HepG2 (cell line): ENCODE results near the gene TSPAN9. TPM values are rescaled to one million over a fixed set of nuclear protein-coding genes. Genes with fewer than 3 reads are reported as not detected.

Experiments used
- ATAC-seq: fragments of 200-7000 bp; cut with Tn5 transposase; 3 replicates; pipeline ENCODE4 v1.9.1; 2020; ENCODE audit warnings: mild to moderate bottlenecking, moderate library complexity
- BruUV-seq: library from RNA; stranded (reverse); fragments of 400-500 nt; replicated peaks from 2 replicates; lab custom pipeline; 2021; lab: Mats Ljungman, UMichigan
- CTCF ChIA-PET: fragments of 300-600 bp; formaldehyde crosslinking; extraction: SDS; loops from one replicate; lab custom pipeline; 2021; ENCODE audit warnings: low total read pairs, inconsistent platforms, low intra/inter-chr PET ratio; lab: Yijun Ruan, JAX
- POLR2A ChIA-PET: fragments of 350-600 bp; sonication (Branson Sonifier 250); formaldehyde crosslinking; loops from one replicate; lab custom pipeline; 2020; ENCODE audit warnings: antibody characterized with exemption, inconsistent platforms; lab: Yijun Ruan, JAX
- DNase-seq: peaks from one replicate; pipeline ENCODE4 v3.0.0-alpha.2; 2015; ENCODE audit warnings: low spot score
- FAIRE-seq: peaks from 3 replicates; lab custom pipeline; 2011; peaks lifted over from hg19 to GRCh38; lab: Jason Lieb, UNC
- H2AFZ ChIP-seq: one replicate; pipeline ENCODE4 v1.6.1; 2011; ENCODE audit warnings: low read length, inconsistent platforms
- H3K27ac ChIP-seq: fragments of 300-600 bp; 3 replicates; pipeline ENCODE4 v1.8.0; 2011; ENCODE audit warnings: mixed run types, mild to moderate bottlenecking, mixed read lengths, low read length, inconsistent platforms; ENCODE audit not compliant: insufficient read depth; ENCODE audit errors: extremely low read length
- H3K27me3 ChIP-seq, 2 experiments: fragments of 200-600 bp in 1 of 2; 2 replicates in 1 of 2; 3 replicates in 1 of 2; pipeline versions ENCODE4 v1.6.0 to v1.8.0; 2011; ENCODE audit warnings: low read length in 2 of 2, mild to moderate bottlenecking in 2 of 2, moderate library complexity in 2 of 2, inconsistent platforms in 1 of 2; ENCODE audit not compliant: insufficient read depth in 2 of 2, control insufficient read depth in 1 of 2
- H3K36me3 ChIP-seq, 2 experiments: fragments of 200-600 bp in 1 of 2; replicated peaks in 1 of 2; 2 replicates in 1 of 2; 3 replicates in 1 of 2; pipeline versions ENCODE4 v1.5.1 to v1.8.0; 2011; ENCODE audit warnings: low read length in 2 of 2, inconsistent platforms in 1 of 2; ENCODE audit not compliant: insufficient read depth in 2 of 2, control insufficient read depth in 1 of 2
- H3K4me1 ChIP-seq: 2 replicates; pipeline ENCODE4 v1.5.1; 2012; ENCODE audit warnings: low read length, inconsistent platforms; ENCODE audit not compliant: insufficient read depth
- H3K4me2 ChIP-seq: 2 replicates; pipeline ENCODE4 v1.6.0; 2011; ENCODE audit warnings: low read depth, low read length, inconsistent platforms
- H3K4me3 ChIP-seq, 3 experiments: fragments of 200-600 bp in 1 of 3; sonication (generic), shearing (Covaris generic) in 1 of 3; replicated peaks in 1 of 3; 2 replicates each; pipeline ENCODE4 v1.5.1; 2011 to 2016; ENCODE audit warnings: low read length in 3 of 3, inconsistent platforms in 2 of 3, low read depth in 2 of 3, mild to moderate bottlenecking in 2 of 3, control low read depth in 1 of 3, mixed read lengths in 1 of 3; ENCODE audit not compliant: insufficient read depth in 1 of 3
- H3K79me2 ChIP-seq: one replicate; pipeline ENCODE4 v1.6.1; 2011; ENCODE audit warnings: low read length, inconsistent platforms; ENCODE audit not compliant: insufficient read depth
- H3K9ac ChIP-seq: 2 replicates; pipeline ENCODE4 v1.6.0; 2011; ENCODE audit warnings: mild to moderate bottlenecking, low read depth, low read length, inconsistent platforms; ENCODE audit not compliant: insufficient read depth
- H3K9me3 ChIP-seq: 2 replicates; pipeline ENCODE4 v1.5.1; 2012; ENCODE audit warnings: mild to moderate bottlenecking, low read length
- H4K20me1 ChIP-seq: 2 replicates; pipeline ENCODE4 v1.6.0; 2011; ENCODE audit warnings: inconsistent platforms, mild to moderate bottlenecking, low read length, moderate library complexity; ENCODE audit not compliant: insufficient read depth
- GTF3A ChIP-seq: sonication (generic); formaldehyde crosslinking; conservative IDR thresholded peaks from 2 replicates; pipeline ENCODE4 v1.4.0; 2020; ENCODE audit warnings: mild to moderate bottlenecking, missing genetic modification reagents
- KLF15 ChIP-seq: sonication (generic); formaldehyde crosslinking; IDR thresholded peaks from 2 replicates; pipeline ENCODE4 v1.8.1; 2023; ENCODE audit warnings: borderline replicate concordance, mild to moderate bottlenecking, inconsistent platforms, missing genetic modification reagents, mixed read lengths
- MNT ChIP-seq: fragments of 450-650 bp; IDR thresholded peaks from 2 replicates; pipeline ENCODE4 v1.6.1; 2016
- MYPOP ChIP-seq: sonication (generic); formaldehyde crosslinking; IDR thresholded peaks from 2 replicates; pipeline ENCODE4 v1.8.1; 2023; ENCODE audit warnings: mild to moderate bottlenecking, moderate library complexity, missing genetic modification reagents
- NFKB2 ChIP-seq: sonication (generic); formaldehyde crosslinking; IDR thresholded peaks from 2 replicates; pipeline ENCODE4 v1.4.0; 2020; ENCODE audit warnings: missing genetic modification reagents, borderline replicate concordance
- XBP1 ChIP-seq: sonication (generic); formaldehyde crosslinking; IDR thresholded peaks from 2 replicates; pipeline ENCODE4 v1.5.0; 2020; ENCODE audit warnings: missing genetic modification reagents
- ZNF407 ChIP-seq: sonication (generic); formaldehyde crosslinking; IDR thresholded peaks from one replicate; pipeline ENCODE4 v1.5.1; 2020; ENCODE audit warnings: mild to moderate bottlenecking, missing genetic modification reagents; ENCODE audit errors: not compliant biosample characterization
- ZNF512 ChIP-seq: sonication (generic); formaldehyde crosslinking; IDR thresholded peaks from 2 replicates; pipeline ENCODE4 v1.4.0; 2020; ENCODE audit warnings: mild to moderate bottlenecking, missing genetic modification reagents
- ZNF710 ChIP-seq: sonication (generic); formaldehyde crosslinking; IDR thresholded peaks from 2 replicates; pipeline ENCODE4 v1.5.0; 2020; ENCODE audit warnings: mild to moderate bottlenecking, missing genetic modification reagents, borderline replicate concordance
- WGBS: methylation state at CpG from one replicate; pipeline ENCODE4 v1.1.6; 2017; ENCODE audit warnings: low lambda C conversion rate; 5-methylcytosine and 5-hydroxymethylcytosine counted together
- in situ Hi-C: cut with HindIII; loops from 2 replicates; pipeline ENCODE4 v1.10.0; 2017; ENCODE audit warnings: low pct_unique_long_range_greater_than_20kb; ENCODE audit not compliant: extremely low pct_ligation_motif_present
- intact Hi-C: fragments of 100-400 bp; cut with micrococcal nuclease; formaldehyde crosslinking; loops from one replicate; pipeline ENCODE4 v1.10.0; 2022; ENCODE audit not compliant: unreplicated experiment
- polyA plus RNA-seq, 8 experiments: library from polyadenylated mRNA; depleted of rRNA in 3 of 8; stranded (reverse) in 7 of 8; unstranded in 1 of 8; fragments of >200 nt; fragmentation: Illumina TruSeq in 4 of 8; extraction: Trizol in 4 of 8; gene quantifications; 2 replicates each; pipeline versions ENCODE4 v1.2.1 to v1.2.3, GENCODE V29; 2011 to 2016; ENCODE audit warnings: low read depth in 4 of 8, missing spikeins in 1 of 8, mixed read lengths in 1 of 8; ENCODE audit not compliant: insufficient read depth in 1 of 8
- total RNA-seq, 5 experiments: library from RNA; depleted of rRNA; stranded (reverse); fragments of >200 nt; fragmentation: Illumina TruSeq; extraction: Trizol; gene quantifications; 2 replicates each; pipeline ENCODE4 v1.2.3, GENCODE V29; 2016; ENCODE audit warnings: low read depth in 1 of 5

Gene TSPAN9
- total and polyA plus RNA-seq, 2 of the 13 experiments (the other 11 are each of a cell fraction or from before 2014, with no cell fraction given) = 18.1 to 42.3 TPM

- CTCF ChIA-PET = no interaction called here
- Histone ChIP-seq H3K4me2 (no peak overlapping the region), H3K9me3 (no peaks in the 10 kb centered on the region), H3K9ac (no peak overlapping the region), H3K36me3 (peaks cover 0 to 15% of the 10 kb centered on the region in 2 experiments; a peak in 1 of 5 replicates), H3K27ac (no peak overlapping the region), H3K4me1 (no peaks in the 10 kb centered on the region), H3K79me2 (no peaks in the 10 kb centered on the region), H3K4me3 (no peak overlapping the region), H2AFZ (no peak overlapping the region), H4K20me1 (no peaks in the 10 kb centered on the region; the same call in 1 of the 2 replicates), H3K27me3 (no peaks in the 10 kb centered on the region)
- no peak for DNase-seq
- in situ Hi-C loops = no loop called here
- BruUV-seq = no TSS peak
- POLR2A ChIA-PET = no interaction called here
- 95% methylated on average over 5 of the region's 5 CpGs for WGBS
- no peak for FAIRE-seq
- no peak for ATAC-seq
- intact Hi-C loops = no loop called here
- no peak for TF ChIP-seq ZNF512
- no peak for TF ChIP-seq MYPOP (CRISPR knock-in tag)
- TF ChIP-seq KLF15 (CRISPR knock-in tag) = no peak
- TF ChIP-seq GTF3A (CRISPR knock-in tag) = no peak
- no peak for TF ChIP-seq XBP1
- TF ChIP-seq MNT = no peak
- no peak for TF ChIP-seq ZNF407 (CRISPR knock-in tag)
- TF ChIP-seq ZNF710 (CRISPR knock-in tag) = no peak
- no peak for TF ChIP-seq NFKB2 (CRISPR knock-in tag)
Observed at GRCh38 chr12:3233797-3234196, 156.6 kb downstream of the TSPAN9 start.
